Natural killer cell (primary cell): ENCODE results near the gene PGA4. TPM values are rescaled to one million over a fixed set of nuclear protein-coding genes. Genes with fewer than 3 reads are reported as not detected.
A peak's percentile ranks its signal among the peaks of the same experiment; 100 is the strongest.
"Not testable (repeated sequence)": the region's sequence is repeated elsewhere in the genome, so short reads cannot be mapped to it uniquely, and the experiment has no call there.

Experiments used
- ATAC-seq, 3 donors: fragments of 150-1000 bp in 2 of 3; fragments of 200-7000 bp in 1 of 3; cut with Tn5 transposase; 1 replicate in 1 of 3; 2 replicates in 2 of 3; pipeline ENCODE4 v1.10.0; 2021; ENCODE audit warnings: mild to moderate bottlenecking in 2 of 3, moderate library complexity in 2 of 3
- DNase-seq, 2 donors: peaks; one replicate each; pipeline versions ENCODE4 v3.0.0 to v3.0.0-alpha.2; 2013 to 2021; ENCODE audit warnings: mixed read lengths in 1 of 2
- H3K27ac ChIP-seq: one replicate; pipeline ENCODE4 v1.5.1; 2013; ENCODE audit warnings: mild to moderate bottlenecking, low read length
- H3K27me3 ChIP-seq: one replicate; pipeline ENCODE4 v1.6.1; 2013; ENCODE audit warnings: low read length; ENCODE audit not compliant: control insufficient read depth, insufficient read depth
- H3K36me3 ChIP-seq: one replicate; pipeline ENCODE4 v1.6.1; 2013; ENCODE audit warnings: low read length; ENCODE audit not compliant: control insufficient read depth, insufficient read depth
- H3K4me1 ChIP-seq: one replicate; pipeline ENCODE4 v1.6.1; 2013; ENCODE audit warnings: low read length; ENCODE audit not compliant: control insufficient read depth, insufficient read depth
- H3K4me3 ChIP-seq: one replicate; pipeline ENCODE4 v1.5.1; 2013; ENCODE audit warnings: low read length
- H3K9me3 ChIP-seq: one replicate; pipeline ENCODE4 v1.6.1; 2013; ENCODE audit warnings: low read length; ENCODE audit not compliant: control insufficient read depth, insufficient read depth
- H3K27ac Mint-ChIP-seq, 2 donors: one replicate each; pipeline ENCODE4 v1.8.0; 2022; ENCODE audit warnings: mild to moderate bottlenecking in 2 of 2, mixed read lengths in 2 of 2, moderate library complexity in 1 of 2
- H3K27me3 Mint-ChIP-seq, 2 donors: one replicate each; pipeline ENCODE4 v1.8.0; 2022; ENCODE audit warnings: low read depth in 2 of 2, mixed read lengths in 2 of 2
- H3K36me3 Mint-ChIP-seq: one replicate; pipeline ENCODE4 v1.8.0; 2022; ENCODE audit warnings: mixed read lengths
- H3K4me1 Mint-ChIP-seq, 2 donors: one replicate each; pipeline ENCODE4 v1.8.0; 2022; ENCODE audit warnings: mixed read lengths in 2 of 2
- H3K4me3 Mint-ChIP-seq: one replicate; pipeline ENCODE4 v1.8.0; 2022; ENCODE audit warnings: mild to moderate bottlenecking, moderate library complexity, mixed read lengths
- H3K9me3 Mint-ChIP-seq, 2 donors: one replicate each; pipeline ENCODE4 v1.8.0; 2022; ENCODE audit warnings: mixed read lengths in 2 of 2
- WGBS: methylation state at CpG from one replicate; pipeline ENCODE4 v1.1.7; 2013; ENCODE audit warnings: missing lambda C conversion rate; ENCODE audit not compliant: insufficient coverage; 5-methylcytosine and 5-hydroxymethylcytosine counted together
- intact Hi-C: fragments of 100-400 bp; cut with micrococcal nuclease; formaldehyde crosslinking; loops from one replicate; pipeline ENCODE4 v1.14.2; 2022
- total RNA-seq, 4 donors: library from RNA; stranded (reverse); fragments of 120-200 nt in 1 of 4; gene quantifications; one replicate each; pipeline versions ENCODE4 v1.2.3 to v1.2.4, GENCODE V29; 2013 to 2022
- TF ChIP-seq, protein P1 (sequence below): fragments of 200-600 bp; IDR thresholded peaks from one replicate; pipeline ENCODE4 v1.8.0; 2022; ENCODE audit warnings: antibody characterized with exemption

Gene PGA4
- total RNA-seq, 3 donors from 2014 or later (not counting 1 experiment from before 2014, with no cell fraction given) = not detected

DNA sequence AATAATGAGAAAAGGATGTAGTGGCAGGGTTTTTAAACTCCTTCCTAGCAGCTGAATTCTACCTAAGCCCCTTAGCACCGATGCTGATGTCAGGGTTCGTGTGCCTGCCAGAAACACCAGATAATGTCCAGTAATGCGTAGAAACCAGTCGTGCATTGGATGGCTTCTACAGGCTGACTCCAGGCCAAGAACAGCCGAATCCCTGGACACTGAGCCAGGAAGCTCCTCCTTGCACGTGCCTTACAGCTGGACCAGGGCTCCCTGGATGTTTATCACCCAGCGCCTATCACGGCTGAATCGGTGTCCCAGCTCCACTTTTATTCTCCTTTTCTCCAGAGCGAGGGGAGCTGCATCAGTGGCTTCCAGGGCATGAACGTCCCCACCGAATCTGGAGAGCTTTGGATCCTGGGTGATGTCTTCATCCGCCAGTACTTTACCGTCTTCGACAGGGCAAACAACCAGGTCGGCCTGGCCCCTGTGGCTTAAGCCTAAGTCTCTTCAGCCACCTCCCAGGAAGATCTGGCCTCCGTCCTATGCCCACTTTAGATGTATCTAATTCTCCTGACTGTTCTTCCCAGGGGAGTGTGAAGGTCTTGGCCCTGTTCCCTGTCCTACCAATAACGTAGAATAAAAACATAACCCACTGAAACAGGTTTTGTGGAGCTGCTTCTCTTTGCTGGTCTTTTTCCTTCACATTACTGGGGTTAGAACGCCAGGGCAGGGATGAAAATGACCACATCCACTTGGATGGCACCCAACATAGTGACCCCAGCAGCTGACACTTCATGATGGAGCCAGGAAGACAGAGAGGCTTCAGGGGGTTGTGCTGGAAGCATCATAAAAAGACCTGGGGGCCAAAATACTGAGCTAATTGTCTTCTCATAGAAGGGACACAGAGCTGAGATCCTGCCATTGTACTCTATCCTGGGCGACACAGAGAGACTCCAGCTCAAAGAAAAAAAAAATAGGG is 28.9 kb downstream of the PGA4 start:
- H3K36me3 ChIP-seq, intact Hi-C loops, H3K4me3 ChIP-seq, H3K9me3 Mint-ChIP-seq, H3K27ac Mint-ChIP-seq, H3K27me3 Mint-ChIP-seq, ATAC-seq, H3K27me3 ChIP-seq, H3K9me3 ChIP-seq, H3K36me3 Mint-ChIP-seq, H3K4me1 Mint-ChIP-seq, H3K27ac ChIP-seq, H3K4me3 Mint-ChIP-seq, DNase-seq, H3K4me1 ChIP-seq: not testable (repeated sequence)
- WGBS = 89% methylated on average over 19 of the region's 20 CpGs

DNA sequence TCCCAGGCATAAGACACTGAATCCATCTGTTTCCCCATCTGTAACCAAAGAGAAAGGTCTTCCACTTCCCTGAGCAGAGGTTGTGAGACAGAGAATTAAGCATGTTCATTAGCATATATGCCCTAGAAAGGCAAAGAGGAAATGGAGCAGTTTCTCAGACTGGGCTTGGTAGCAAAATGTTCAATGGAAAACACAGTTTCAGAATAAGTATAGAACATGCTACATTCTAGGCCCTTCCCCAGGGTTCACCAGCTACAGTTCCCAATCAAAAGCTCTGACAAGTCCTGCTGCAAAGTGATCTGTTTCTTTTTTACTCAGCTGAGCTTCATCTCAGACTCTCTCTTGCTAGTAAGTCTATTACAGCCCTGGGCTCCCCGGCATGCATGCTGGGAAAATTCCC is 30.2 kb downstream of the PGA4 start:
- H3K9me3 Mint-ChIP-seq, H3K36me3 ChIP-seq, H3K4me3 ChIP-seq, H3K9me3 ChIP-seq, intact Hi-C loops, ATAC-seq, H3K27me3 ChIP-seq, H3K27ac Mint-ChIP-seq, H3K4me3 Mint-ChIP-seq, H3K36me3 Mint-ChIP-seq, H3K4me1 Mint-ChIP-seq, H3K4me1 ChIP-seq, DNase-seq, H3K27me3 Mint-ChIP-seq, H3K27ac ChIP-seq: not testable (repeated sequence)
- WGBS = 88% methylated on average over 1 of the region's 1 CpG

DNA sequence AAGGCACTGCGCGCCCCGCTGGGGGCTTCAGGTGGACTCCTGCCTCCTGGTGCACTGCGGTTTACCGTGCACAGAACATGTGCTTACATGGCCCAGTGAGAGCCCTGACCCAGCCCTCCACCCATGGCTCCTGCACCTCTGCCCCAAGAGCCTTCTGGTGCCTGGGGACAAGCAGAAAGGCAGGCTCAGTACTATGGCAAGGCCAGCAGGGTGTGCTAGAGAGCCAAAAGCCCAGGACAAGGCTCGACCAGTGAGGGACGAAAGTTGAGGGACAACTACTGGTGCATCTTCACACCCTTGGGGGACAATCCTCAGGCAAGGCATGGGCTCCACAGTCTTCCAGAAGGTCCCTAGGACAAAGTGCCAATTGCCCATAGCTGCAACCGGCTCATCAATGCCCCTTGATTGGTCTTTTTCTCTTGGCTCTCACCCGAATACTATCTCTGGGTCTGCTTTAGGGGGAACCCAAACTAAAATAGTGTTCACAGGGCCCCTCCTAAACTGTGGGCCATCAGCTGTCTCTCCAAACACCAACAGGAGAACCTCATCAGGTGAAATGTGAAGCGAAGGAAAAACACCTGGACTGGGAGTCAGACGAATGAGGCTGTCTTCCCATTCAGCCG is 32.4 kb downstream of the PGA4 start:
- TF ChIP-seq, protein P1, sequence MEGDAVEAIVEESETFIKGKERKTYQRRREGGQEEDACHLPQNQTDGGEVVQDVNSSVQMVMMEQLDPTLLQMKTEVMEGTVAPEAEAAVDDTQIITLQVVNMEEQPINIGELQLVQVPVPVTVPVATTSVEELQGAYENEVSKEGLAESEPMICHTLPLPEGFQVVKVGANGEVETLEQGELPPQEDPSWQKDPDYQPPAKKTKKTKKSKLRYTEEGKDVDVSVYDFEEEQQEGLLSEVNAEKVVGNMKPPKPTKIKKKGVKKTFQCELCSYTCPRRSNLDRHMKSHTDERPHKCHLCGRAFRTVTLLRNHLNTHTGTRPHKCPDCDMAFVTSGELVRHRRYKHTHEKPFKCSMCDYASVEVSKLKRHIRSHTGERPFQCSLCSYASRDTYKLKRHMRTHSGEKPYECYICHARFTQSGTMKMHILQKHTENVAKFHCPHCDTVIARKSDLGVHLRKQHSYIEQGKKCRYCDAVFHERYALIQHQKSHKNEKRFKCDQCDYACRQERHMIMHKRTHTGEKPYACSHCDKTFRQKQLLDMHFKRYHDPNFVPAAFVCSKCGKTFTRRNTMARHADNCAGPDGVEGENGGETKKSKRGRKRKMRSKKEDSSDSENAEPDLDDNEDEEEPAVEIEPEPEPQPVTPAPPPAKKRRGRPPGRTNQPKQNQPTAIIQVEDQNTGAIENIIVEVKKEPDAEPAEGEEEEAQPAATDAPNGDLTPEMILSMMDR = peak; percentile 71
- no peak overlapping the region for H3K27ac Mint-ChIP-seq
- H3K27me3 Mint-ChIP-seq = peaks cover 0 to 2% of the 10 kb centered on the region in 2 donors
- Histone ChIP-seq H3K27ac (no peak overlapping the region), H3K27me3 (no peaks in the 10 kb centered on the region), H3K36me3 (no peaks in the 10 kb centered on the region), H3K4me3 (no peak overlapping the region), H3K9me3 (no peaks in the 10 kb centered on the region), H3K4me1 (no peaks in the 10 kb centered on the region)
- H3K4me1 Mint-ChIP-seq = no peaks in the 10 kb centered on the region
- intact Hi-C loops = no loop called here
- H3K9me3 Mint-ChIP-seq = no peaks in the 10 kb centered on the region
- no peak overlapping the region for H3K4me3 Mint-ChIP-seq
- ATAC-seq (peak; percentile 69 to 89 (median 80)), DNase-seq (peak; percentile 46 to 74)
- H3K36me3 Mint-ChIP-seq = no peaks in the 10 kb centered on the region
- WGBS = 67% methylated on average over 12 of the region's 12 CpGs

DNA sequence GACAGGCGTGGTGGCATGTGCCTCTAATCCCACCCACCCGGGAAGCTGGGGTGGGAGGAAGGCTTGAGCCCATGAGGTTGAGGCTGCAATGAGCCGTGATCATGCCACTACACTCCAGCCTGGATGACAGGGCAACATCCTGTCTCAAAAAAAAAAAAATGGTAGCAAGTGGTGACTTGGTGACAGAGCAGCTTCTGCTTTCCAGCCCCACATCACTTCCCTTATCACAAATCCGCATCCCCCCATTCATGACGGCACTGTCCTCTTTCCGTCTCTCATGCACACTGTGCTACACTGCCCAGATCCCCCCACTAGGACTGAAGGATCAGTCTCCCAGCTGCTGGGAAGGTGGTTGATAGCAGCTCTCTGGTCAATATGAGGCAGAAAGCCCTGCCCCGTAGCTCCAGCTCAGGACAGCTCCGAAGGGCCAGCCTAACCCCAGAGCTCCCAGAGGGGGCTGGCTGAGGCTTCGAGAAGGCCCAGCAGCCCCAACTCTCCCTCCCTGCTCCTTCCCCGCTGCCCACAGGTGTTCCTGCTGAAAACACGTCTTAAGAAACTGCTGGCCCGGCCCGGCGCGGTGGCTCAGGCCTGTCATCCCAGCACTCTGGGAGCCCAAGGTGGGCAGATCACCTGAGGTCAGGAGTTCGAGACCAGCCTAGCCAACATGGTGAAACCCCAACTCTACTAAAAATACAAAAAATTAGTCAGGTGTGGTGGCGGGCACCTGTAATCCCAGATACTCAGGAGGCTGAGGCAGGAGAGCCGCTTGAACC is 34.7 kb downstream of the PGA4 start:
- intact Hi-C loops = no loop called here
- ATAC-seq = no peak
- 85% methylated on average over 18 of the region's 18 CpGs for WGBS

More for the DNA sequence above, 34.7 kb downstream of the PGA4 start:
- H3K4me1 Mint-ChIP-seq = no peaks in the 10 kb centered on the region
- no peak overlapping the region for H3K4me3 ChIP-seq
- no peaks in the 10 kb centered on the region for H3K27me3 ChIP-seq
- H3K9me3 ChIP-seq = no peaks in the 10 kb centered on the region
- H3K36me3 ChIP-seq = no peaks in the 10 kb centered on the region
- no peak for DNase-seq
- TF ChIP-seq, protein P1 = no peak
- no peaks in the 10 kb centered on the region for H3K4me1 ChIP-seq
- no peak overlapping the region for H3K4me3 Mint-ChIP-seq
- H3K27me3 Mint-ChIP-seq = peaks cover 0 to 4% of the 10 kb centered on the region in 2 donors
- no peak overlapping the region for H3K27ac ChIP-seq
- H3K36me3 Mint-ChIP-seq = no peaks in the 10 kb centered on the region
- H3K9me3 Mint-ChIP-seq = no peaks in the 10 kb centered on the region
- no peak overlapping the region for H3K27ac Mint-ChIP-seq
